GM12891 (cell line): Measurements from ENCODE around the gene CDK14.

Experiments used
- DNase-seq: peaks from one replicate; pipeline ENCODE4 v3.0.0; 2011; ENCODE audit warnings: low spot score; ENCODE audit not compliant: insufficient read length
- FAIRE-seq: peaks from 2 replicates; lab custom pipeline; 2011; peaks lifted over from hg19 to GRCh38; lab: Jason Lieb, UNC
- PAX5 ChIP-seq: IDR thresholded peaks from 2 replicates; pipeline ENCODE4 v1.6.1; 2011; ENCODE audit warnings: low read length, moderate library complexity, mild to moderate bottlenecking; ENCODE audit not compliant: insufficient read depth, severe bottlenecking
- POLR2A ChIP-seq: IDR thresholded peaks from 2 replicates; pipeline ENCODE4 v1.6.1; 2011; ENCODE audit warnings: low read depth, low read length, control low read depth
- POLR2AphosphoS5 ChIP-seq: IDR thresholded peaks from 2 replicates; pipeline ENCODE4 v1.6.1; 2011; ENCODE audit warnings: low read depth, low read length, control low read depth
- POU2F2 ChIP-seq: IDR thresholded peaks from 2 replicates; pipeline ENCODE4 v1.6.1; 2011; ENCODE audit warnings: low read depth, mild to moderate bottlenecking, control low read depth, low read length, moderate library complexity
- SPI1 ChIP-seq: IDR thresholded peaks from 2 replicates; pipeline ENCODE4 v1.6.1; 2011; ENCODE audit warnings: low read depth, low read length, control low read depth
- TAF1 ChIP-seq: IDR thresholded peaks from 2 replicates; pipeline ENCODE4 v1.6.1; 2011; ENCODE audit warnings: low read depth, low read length, control low read depth

CDK14 gene

DNA sequence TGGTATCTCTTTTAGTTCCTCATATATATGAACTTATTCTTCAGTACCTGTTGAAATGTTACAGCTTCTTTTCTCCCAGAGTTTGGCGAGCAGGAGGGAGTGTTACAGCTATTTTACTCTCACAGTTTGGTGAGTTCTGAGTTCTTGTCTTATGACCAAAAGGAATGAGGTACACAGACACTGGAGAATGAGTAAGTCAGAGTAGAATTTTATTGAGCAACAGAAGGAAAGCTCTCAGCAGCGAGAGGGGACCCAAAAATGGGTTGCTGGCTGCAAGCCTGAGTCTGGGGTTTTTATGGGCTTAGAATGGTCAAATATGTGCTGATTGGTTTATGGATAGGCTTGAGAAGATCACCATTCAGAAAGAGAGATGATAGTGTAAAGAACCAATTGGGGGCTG, 175.2 kb downstream of the CDK14 start:
- no peak for FAIRE-seq
- TF ChIP-seq POLR2AphosphoS5 (no peak), POU2F2 (no peak), PAX5 (no peak), SPI1 (no peak), POLR2A (no peak), TAF1 (no peak)
- DNase-seq, result no peak

DNA sequence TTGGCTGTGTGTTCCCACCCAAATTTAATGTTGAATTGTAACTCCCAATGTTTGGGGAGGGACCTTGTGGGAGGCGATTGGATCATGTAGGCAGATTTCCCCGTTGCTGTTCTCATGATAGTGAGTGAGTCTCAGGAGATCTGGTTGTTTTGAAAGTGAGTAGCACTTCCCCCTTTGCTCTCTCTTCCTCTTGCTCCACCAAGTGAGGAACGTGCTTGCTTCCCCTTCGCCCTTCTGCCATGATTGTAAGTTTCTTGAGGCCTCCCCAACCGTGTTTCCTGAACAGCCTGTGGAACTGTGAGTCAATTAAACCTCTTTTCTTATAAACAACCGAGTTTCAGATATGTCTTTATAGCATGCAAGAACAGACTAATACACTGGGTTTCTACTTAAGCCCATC, 176.3 kb downstream of the CDK14 start:
- DNase-seq (no peak), FAIRE-seq (peak; percentile 31)
- TF ChIP-seq POLR2AphosphoS5 (no peak), POLR2A (no peak), PAX5 (no peak), POU2F2 (no peak), TAF1 (no peak), SPI1 (peak; percentile 71)

- no peak for FAIRE-seq
- TF ChIP-seq PAX5 (no peak), POU2F2 (no peak), SPI1 (no peak), POLR2A (no peak), POLR2AphosphoS5 (no peak), TAF1 (no peak)
- DNase-seq, result no peak
Observed at GRCh38 chr7:90773269-90773668, 177.1 kb downstream of the CDK14 start.

- FAIRE-seq (no peak), DNase-seq (no peak)
Observed at GRCh38 chr7:90774706-90775105, 178.6 kb downstream of the CDK14 start.

DNA sequence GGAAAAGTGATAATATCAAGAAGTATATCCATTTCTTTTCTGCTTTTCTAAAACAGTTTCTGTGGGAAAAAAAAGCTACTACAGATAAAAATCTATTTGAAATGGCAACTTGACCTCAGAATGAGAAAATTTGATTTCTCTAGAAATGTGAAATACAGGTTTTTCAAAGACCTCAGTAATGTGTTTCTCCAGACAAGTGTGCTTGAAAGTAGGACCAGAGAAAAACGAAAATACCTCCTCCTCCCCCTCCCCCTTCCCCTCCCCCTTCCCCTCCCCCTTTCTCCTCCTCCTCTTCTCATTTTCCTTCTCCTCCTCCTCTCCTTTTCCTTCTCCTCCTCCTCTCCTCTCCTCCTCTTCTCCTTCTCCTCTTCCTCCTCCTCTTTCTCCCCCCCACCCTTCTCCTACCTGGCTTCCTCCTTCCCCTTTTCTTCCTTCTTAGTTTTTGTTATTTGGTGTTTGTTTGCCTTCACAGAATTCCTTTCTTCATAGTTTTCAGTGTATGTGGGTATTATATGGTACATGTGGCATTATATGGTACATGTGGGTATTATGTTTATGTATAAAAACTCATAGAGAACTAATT, 179.4 kb downstream of the CDK14 start:
- FAIRE-seq (no peak), DNase-seq (no peak)
- no peak for TF ChIP-seq POU2F2
- TF ChIP-seq POLR2AphosphoS5, result no peak

More at GRCh38 chr7:90774706-90775105, 178.6 kb downstream of the CDK14 start:
- no peak for TF ChIP-seq PAX5
- TF ChIP-seq POU2F2, result no peak
- no peak for TF ChIP-seq SPI1
- no peak for TF ChIP-seq POLR2A
- no peak for TF ChIP-seq POLR2AphosphoS5
- no peak for TF ChIP-seq TAF1

DNA sequence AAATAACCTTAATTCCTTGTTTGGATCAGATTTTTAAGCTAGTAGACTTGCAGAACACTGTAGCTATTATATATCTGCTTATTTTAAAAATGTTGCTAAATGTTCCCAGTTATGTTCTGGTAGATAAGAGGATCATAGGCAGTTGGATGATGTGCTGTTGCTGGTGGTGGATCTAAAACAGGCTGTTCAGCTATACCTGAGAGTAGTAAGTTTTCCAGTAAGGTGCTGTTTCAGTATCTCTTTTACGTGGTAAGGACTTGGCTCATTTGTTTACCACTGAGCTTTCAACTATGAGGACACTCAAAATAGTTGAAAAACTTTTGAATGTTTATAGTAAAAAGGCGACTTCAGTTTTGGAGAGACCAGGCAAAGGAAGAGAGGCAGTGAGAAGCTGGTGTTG, 180.9 kb downstream of the CDK14 start:
- no peak for TF ChIP-seq TAF1
- no peak for TF ChIP-seq POLR2AphosphoS5
- no peak for TF ChIP-seq PAX5
- no peak for TF ChIP-seq POU2F2
- no peak for TF ChIP-seq SPI1
- no peak for TF ChIP-seq POLR2A
- DNase-seq (no peak), FAIRE-seq (peak; percentile 87)

GRCh38 chr7:90777465-90777864, 181.3 kb downstream of the CDK14 start:
- FAIRE-seq, result no peak
- DNase-seq, result no peak
- TF ChIP-seq PAX5 (no peak), TAF1 (no peak), POLR2A (no peak), POLR2AphosphoS5 (no peak), POU2F2 (no peak), SPI1 (no peak)

GRCh38 chr7:90777886-90778285, 181.8 kb downstream of the CDK14 start:
- FAIRE-seq, result no peak
- TF ChIP-seq TAF1 (no peak), POU2F2 (no peak)

GRCh38 chr7:90788052-90788451, 191.9 kb downstream of the CDK14 start:
- no peak for TF ChIP-seq SPI1
- no peak for TF ChIP-seq PAX5
- no peak for TF ChIP-seq POLR2A
- no peak for TF ChIP-seq POLR2AphosphoS5
- DNase-seq, result no peak
- FAIRE-seq, result no peak

More at GRCh38 chr7:90777886-90778285, 181.8 kb downstream of the CDK14 start:
- no peak for DNase-seq

DNA sequence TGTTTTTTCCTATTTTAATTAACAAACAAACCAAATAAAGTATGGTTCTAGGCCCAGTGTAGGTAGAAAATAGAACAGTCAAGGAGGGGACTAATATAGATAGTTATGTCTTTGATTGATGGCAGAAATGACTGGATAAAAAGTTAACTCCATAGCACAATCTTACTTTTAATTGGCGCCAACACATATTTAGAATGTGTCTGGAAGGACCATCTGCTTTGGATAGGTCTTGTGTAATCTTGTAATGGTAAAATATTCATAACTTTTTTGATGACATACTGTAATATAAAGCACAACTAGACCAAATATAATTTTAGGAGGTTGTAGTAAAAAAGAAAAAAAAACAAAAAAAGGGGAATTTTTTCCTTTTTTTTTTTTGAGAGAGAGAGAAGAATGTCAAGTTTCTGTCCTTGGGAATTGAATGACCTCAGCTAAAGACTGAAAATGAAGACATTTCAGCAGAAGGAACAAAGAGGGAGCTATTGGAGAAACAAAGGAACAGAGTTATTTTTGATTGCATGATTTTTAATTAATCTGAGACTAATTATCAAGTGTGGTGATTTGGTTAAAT, 193.7 kb downstream of the CDK14 start:
- TF ChIP-seq POU2F2, result no peak
- no peak for TF ChIP-seq SPI1
- no peak for TF ChIP-seq POLR2A
- TF ChIP-seq TAF1, result no peak
- no peak for TF ChIP-seq POLR2AphosphoS5
- no peak for TF ChIP-seq PAX5
- FAIRE-seq (no peak), DNase-seq (no peak)

- TF ChIP-seq TAF1 (no peak), PAX5 (no peak), POLR2AphosphoS5 (no peak), SPI1 (no peak), POLR2A (no peak), POU2F2 (no peak)
- no peak for FAIRE-seq
- no peak for DNase-seq
Observed at GRCh38 chr7:90791596-90791995, 195.5 kb downstream of the CDK14 start.
